GM21825 (cell line): ENCODE results near the gene API5.
"Not testable (repeated sequence)": the region's sequence is repeated elsewhere in the genome, so short reads cannot be mapped to it uniquely, and the experiment has no call there.

Experiments used
- ATAC-seq: cut with Tn5 transposase; IDR thresholded peaks from one replicate; pipeline ENCODE4 v1.9.1; 2021; ENCODE audit warnings: mild to moderate bottlenecking, moderate library complexity; ENCODE audit not compliant: unreplicated experiment

API5 gene

GRCh38 chr11:43311791-43312607 is at the start of gene API5:
Gene API5 (plus strand): TSS chr11:43311996. CDS start chr11:43312128, 132 bp downstream.
- ATAC-seq: peak; percentile 98

DNA sequence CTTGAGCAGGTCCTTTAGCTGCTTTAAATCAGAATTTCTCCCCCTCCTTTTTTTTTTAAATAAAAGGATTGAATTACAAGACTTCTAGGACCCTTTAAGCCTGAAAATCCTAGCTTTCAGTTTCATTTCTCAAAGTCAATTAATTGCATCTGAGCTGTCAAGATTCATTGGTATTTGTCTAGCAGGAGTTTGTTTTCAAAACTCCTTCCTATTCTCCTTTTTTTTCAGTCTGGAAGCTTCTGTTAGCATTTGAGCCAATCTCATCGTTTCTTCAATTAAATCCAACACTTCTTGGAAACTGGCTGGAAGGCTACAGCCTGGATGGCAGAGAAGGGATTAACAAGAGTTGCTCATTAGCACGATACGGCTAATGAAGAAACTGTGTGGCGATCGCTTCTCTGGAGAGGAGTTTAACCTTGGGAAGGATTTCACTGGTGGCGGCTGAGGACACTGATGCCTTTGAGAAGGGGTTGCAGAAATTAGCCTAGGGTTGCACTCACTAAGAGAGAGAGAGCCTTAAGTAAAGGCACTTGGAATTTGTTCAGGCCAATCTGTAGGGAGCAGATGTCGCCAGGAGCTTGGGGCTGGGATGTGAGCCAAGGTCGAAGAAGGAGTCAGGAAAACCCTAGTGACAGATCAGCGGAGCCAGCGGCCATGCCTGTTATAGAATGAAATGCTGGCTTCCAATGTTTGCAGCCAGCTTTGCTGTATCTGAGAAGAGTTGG is 43.8 kb upstream of the API5 start:
- no peak for ATAC-seq

DNA sequence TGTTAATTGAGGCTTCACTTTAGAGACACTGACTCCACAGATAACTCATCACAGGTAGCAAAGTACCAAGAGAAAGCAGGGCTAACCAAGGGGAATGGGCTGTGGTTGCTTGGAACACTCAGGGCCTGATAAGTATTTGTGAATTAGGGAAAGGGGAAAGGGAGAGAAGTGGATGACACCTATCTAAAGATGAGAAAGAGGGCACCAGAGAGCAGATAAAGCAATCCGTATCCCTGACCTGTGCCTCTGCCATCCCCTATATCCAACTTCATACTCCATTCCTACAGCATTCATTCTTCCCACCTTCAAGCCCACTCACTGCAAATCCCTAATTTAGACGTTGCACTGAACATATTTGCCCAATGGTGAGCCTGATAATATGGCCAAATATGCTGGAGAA is 43.0 kb upstream of the API5 start:
- no peak for ATAC-seq

DNA sequence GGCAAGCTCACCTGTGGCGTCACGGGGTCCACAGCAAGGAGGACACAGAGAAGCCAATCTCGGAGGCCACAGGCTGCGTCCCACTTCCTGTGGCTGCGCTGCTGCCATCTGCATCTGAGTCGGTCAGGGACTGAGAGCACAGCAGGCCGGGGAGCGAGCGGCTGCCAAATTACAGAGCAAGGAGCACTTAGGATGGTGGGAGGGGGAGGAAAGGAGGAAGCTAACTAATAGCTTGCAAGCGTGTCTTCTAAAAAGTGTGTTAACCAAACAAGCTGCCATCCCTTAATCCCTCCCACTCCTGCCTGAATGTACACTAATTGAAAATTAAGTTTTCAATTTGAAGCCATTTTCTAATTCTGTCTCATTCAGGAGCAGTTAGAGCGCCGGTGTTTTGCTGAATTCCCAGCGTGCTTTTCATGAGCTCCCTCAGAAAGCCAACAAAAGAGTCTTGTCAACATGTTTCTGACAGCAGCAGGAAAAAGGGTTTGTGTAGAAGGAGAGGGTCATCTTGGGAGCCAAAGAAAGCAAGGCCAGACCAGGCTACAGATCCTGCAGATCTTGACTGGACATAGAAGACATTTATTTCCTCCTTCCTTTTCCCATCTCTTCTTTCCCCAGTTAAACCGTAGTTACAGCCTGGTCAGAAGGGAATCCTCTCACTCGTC is 42.4 kb upstream of the API5 start:
- ATAC-seq: no peak

DNA sequence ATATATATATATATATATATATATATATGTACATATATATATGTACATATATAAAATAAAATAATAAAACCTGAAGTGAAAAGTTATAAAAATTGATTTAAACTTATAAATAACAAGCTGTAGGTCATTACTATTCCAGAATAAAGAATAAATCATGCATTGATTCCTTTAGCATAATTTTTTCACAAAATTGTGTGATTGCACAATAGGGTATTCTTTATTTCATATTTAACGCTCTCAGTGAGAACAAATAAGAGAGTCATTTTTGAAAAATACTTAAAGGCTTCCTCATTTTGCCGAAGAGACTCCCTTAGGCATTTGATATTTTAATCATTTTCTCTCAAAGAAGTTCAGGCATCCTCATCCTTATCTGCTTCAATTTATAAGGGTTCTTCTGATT is 41.3 kb upstream of the API5 start:
- ATAC-seq: no peak

DNA sequence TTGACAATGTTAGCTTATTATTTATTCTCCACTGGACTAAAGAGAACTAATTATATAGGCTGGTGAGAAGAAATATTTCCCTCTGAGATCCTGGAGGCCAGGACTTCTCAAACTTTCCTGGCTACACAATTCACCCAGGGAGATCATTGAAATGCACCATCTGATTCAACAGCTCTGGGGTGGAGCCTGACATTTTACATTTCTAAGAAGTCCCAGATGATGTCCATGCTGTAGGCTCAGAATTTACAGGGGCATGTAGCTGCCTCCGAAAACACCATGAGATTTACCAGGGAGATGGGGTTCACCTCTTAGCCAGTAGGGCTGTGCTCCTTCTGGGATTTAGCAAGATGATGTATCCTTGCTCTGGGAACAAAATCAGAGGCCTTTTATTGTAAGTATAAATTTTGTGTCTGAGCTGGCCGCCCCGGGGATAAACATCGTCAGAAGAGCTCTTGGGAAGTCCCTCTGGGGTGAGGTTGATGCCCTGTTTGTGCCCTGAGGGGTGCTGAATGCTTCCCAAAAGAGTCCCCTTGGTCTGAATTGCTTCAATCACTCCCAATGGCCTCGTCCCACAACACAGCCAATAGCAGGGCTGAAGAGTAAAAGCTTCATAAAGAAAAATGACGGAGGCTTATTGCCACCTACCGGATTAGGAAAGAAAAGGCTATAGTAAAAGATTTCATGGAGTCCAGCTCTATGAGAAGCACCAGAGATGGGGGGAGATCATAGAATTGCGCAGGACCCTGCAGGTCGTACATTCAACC is 33.4 kb upstream of the API5 start:
- ATAC-seq: no peak

- peak; percentile 52 for ATAC-seq
Observed at GRCh38 chr11:43282607-43283440, 29.0 kb upstream of the API5 start.

GRCh38 chr11:43285826-43286225 is 26.0 kb upstream of the API5 start:
- no peak for ATAC-seq

DNA sequence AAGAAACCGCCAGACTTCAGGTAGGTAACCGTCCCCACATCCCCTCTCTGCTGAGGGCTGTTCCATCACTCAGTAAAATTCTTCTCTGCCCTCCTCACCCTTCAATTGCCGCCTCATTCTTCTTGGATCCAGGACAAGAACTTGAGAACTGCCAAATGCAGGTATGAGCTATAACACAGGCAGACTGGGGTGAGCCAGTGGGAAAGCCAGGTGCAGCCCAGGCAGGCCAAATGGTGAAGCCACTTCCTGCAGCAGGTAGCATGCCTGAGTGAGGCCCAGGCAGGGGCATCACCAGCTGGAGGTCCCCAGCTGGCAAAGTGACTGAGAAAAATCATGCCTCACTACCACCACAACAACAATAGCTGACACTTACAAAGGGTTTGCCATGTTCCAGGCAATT is 22.4 kb upstream of the API5 start:
- ATAC-seq: no peak

DNA sequence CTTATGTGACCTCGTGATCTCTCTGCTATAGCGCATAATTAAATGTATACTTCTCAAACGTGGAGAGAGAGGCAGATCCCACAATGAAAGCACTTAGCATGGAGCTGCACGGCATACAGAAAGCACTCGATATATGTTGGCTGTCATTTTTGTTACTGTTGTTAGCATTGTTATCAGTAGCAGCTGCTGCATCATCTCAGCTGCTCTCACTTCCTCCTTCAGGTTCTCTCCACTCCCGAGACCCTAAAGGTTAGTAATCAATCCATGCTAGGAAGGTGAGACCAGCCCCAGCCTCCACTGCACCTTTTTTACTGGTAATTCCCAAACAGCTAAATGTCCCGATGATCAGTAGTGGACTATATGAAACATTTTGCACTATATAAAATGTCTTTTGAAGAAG is 13.4 kb upstream of the API5 start:
- no peak for ATAC-seq

- ATAC-seq: no peak
Observed at GRCh38 chr11:43315966-43316365, 4.2 kb downstream of the API5 start.

DNA sequence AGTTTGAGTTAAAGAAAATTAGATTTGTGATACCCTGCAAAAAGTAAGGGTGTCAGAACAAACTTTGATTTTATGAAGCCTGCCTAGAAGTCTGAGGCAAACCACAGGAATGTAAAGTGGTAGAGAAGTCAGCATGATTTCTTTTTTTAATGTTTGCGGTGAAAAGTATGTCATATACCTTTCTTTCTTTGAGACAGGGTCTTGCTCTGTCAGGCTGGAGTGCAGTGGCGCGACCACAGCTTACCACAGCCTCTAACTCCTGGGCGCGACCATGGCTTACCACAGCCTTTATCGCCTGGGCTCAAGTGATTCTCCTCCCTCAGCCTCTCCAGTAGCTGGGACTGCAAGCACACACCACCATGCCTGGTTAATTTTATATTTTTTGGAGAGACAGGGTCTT is 4.7 kb downstream of the API5 start:
- no peak for ATAC-seq

- ATAC-seq: no peak
Observed at GRCh38 chr11:43327987-43328386, 16.2 kb downstream of the API5 start.

- ATAC-seq: no peak
Observed at GRCh38 chr11:43328482-43328881, 16.7 kb downstream of the API5 start.

- ATAC-seq: no peak
Observed at GRCh38 chr11:43341159-43341558, 29.4 kb downstream of the API5 start.

DNA sequence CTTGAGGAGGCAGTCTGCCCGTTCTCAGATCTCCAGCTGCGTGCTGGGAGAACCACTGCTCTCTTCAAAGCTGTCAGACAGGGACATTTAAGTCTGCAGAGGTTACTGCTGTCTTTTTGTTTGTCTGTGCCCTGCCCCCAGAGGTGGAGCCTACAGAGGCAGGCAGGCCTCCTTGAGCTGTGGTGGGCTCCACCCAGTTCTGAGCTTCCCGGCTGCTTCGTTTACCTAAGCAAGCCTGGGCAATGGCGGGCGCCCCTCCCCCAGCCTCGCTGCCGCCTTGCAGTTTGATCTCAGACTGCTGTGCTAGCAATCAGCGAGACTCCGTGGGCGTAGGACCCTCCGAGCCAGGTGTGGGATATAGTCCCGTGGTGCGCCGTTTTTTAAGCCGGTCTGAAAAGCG is 39.6 kb downstream of the API5 start:
- not testable (repeated sequence) for ATAC-seq

- no peak for ATAC-seq
Observed at GRCh38 chr11:43354311-43354710, 42.5 kb downstream of the API5 start.

DNA sequence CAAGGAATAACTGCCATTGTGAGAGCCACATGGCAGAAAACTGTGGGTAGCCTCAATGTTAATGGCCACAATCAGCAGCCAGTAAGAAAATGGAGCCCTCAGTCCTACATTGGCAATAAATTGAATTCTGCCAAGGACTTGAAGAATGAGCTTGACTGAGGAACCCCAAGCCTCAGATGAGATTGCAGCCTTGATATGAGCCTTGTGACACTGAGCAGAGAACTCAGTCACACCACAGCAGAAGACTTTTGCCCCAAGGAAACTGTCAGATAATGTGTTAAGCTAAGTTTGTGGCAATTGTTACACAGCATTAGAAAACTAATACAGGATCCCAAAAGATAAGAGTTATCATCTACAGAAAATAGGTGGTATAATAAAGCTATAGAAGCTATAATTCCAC is 44.5 kb downstream of the API5 start:
- no peak for ATAC-seq

DNA sequence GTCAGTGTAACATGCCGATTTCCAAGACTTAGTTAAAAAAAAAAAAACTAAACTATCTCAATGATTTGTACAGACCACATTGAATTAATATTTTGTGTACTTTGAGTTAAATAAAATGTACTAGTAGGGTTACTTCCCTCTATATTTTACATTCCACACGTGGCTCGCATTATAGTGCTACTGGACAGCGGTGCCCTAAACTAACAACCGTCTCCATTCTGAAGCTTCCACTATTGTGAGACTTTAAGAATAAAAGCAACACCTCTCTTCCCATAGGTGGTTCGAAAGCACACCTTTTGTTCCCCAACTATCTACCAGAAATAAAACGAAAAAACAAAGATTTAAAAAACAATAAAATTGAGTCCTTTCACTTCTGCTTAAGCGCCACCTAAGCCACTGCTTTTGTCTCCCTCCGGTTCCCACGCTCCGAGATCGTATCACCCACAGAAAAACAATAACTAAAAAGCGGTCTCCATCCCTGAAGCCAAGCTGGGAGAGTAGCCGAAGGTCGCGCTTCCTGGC is 46.5 kb downstream of the API5 start:
- no peak for ATAC-seq
